ENCODE measurements around the gene CITED1.

GRCh38 chrX:72255864-72256263 lies 49.9 kb downstream of the CITED1 start:
- TF ChIP-seq CTCF (IDR thresholded peaks at IDR 0.05; ENCODE audit: insufficient read depth, low read length, poor library complexity, severe bottlenecking) (no peak), EZH2phosphoT487 (conservative IDR thresholded peaks at IDR 0.05; ENCODE audit: low read length) (no peak)
